GM12874 (cell line): ENCODE measurements around the gene CCDC57.

ENCODE experiments used
- CTCF ChIP-seq: IDR thresholded peaks from 2 replicates; pipeline ENCODE4 v1.5.1; 2011; ENCODE audit warnings: low read depth, mild to moderate bottlenecking, control low read depth, low read length, moderate library complexity; ENCODE audit not compliant: insufficient read depth

Gene CCDC57

GRCh38 chr17:82252511-82253178 lies 40.0 kb upstream of the CCDC57 start:
- TF ChIP-seq CTCF, result no peak

- no peak for TF ChIP-seq CTCF
Measured at GRCh38 chr17:82250868-82251500, 38.3 kb upstream of the CCDC57 start.

GRCh38 chr17:82249896-82250581 lies 37.4 kb upstream of the CCDC57 start:
- TF ChIP-seq CTCF, result no peak

- TF ChIP-seq CTCF, result no peak
Measured at GRCh38 chr17:82248815-82249674, 36.4 kb upstream of the CCDC57 start.

GRCh38 chr17:82247856-82248671 lies 35.4 kb upstream of the CCDC57 start:
- TF ChIP-seq CTCF, result no peak

- no peak for TF ChIP-seq CTCF
Measured at GRCh38 chr17:82247182-82247823, 34.7 kb upstream of the CCDC57 start.
